ENCODE results near the gene PDILT. TPM values are rescaled to one million over a fixed set of nuclear protein-coding genes. Genes with fewer than 3 reads are reported as not detected.

The PDILT gene
- total RNA-seq, 1 experiment from 2014 or later = not detected

- WGBS (ENCODE audit: extremely low coverage, insufficient read length, low lambda C conversion rate) = no CpG with 5 or more reads among the region's 6 CpGs
- no peaks in the 10 kb centered on the region for H3K27me3 Mint-ChIP-seq (ENCODE audit: low read depth)
- H3K27ac Mint-ChIP-seq = no peak overlapping the region
- Histone ChIP-seq H3K9ac (ENCODE audit: extremely low read depth, insufficient read length, low read length) (no peak overlapping the region), H2BK5ac (ENCODE audit: insufficient read length, low read length) (no peak overlapping the region), H3K27ac (ENCODE audit: insufficient read length, low read depth, low read length) (no peak overlapping the region), H3K56ac (ENCODE audit: insufficient read length, low read depth, low read length) (no peak overlapping the region), H4K91ac (ENCODE audit: insufficient read length, low read depth, low read length) (no peak overlapping the region), H2BK15ac (ENCODE audit: low read depth, low read length) (no peak overlapping the region), H3T11ph (ENCODE audit: low read length) (no peak overlapping the region), H2AK5ac (ENCODE audit: insufficient read length, low read length) (no peak overlapping the region), H3K79me1 (ENCODE audit: insufficient read depth, low read depth, low read length, poor library complexity, severe bottlenecking) (no peaks in the 10 kb centered on the region), H3K4ac (ENCODE audit: low read depth, low read length) (no peak overlapping the region), H2BK20ac (ENCODE audit: low read depth, low read length, poor library complexity, severe bottlenecking) (no peak overlapping the region), H3K4me2 (ENCODE audit: insufficient read depth, insufficient read length, low read length) (no peak overlapping the region), H2BK12ac (ENCODE audit: insufficient read length, low read depth, low read length) (no peak overlapping the region), H4K20me1 (ENCODE audit: control insufficient read depth, insufficient read depth, insufficient read length) (no peaks in the 10 kb centered on the region), H3K23ac (ENCODE audit: insufficient read length, low read depth, low read length) (no peak overlapping the region), H4K5ac (ENCODE audit: insufficient read length, low read depth, low read length) (no peak overlapping the region), H3K27me3 (ENCODE audit: insufficient read depth, low read length) (no peaks in the 10 kb centered on the region), H3K23me2 (ENCODE audit: insufficient read length, low read depth, low read length, poor library complexity, severe bottlenecking) (no peaks in the 10 kb centered on the region), H3K4me1 (ENCODE audit: insufficient read depth, low read length) (no peaks in the 10 kb centered on the region), H3K79me2 (ENCODE audit: insufficient read depth, low read length) (no peaks in the 10 kb centered on the region), H3K18ac (ENCODE audit: insufficient read length, low read depth, low read length) (no peak overlapping the region), H3K9me3 (ENCODE audit: control insufficient read depth, low read depth, low read length) (no peaks in the 10 kb centered on the region), H4K8ac (replicated peaks; ENCODE audit: insufficient read length, low read depth, low read length) (no peak overlapping the region), H2BK120ac (ENCODE audit: low read depth, low read length, poor library complexity, severe bottlenecking) (no peak overlapping the region), H3K14ac (ENCODE audit: insufficient read depth, low read length) (no peak overlapping the region), H2AFZ (ENCODE audit: low read length) (no peak overlapping the region)
- DNase-seq = no peak
- H3K4me3 Mint-ChIP-seq = no peak overlapping the region
- no peaks in the 10 kb centered on the region; a peak in 1 of 7 replicates for H3K36me3 Mint-ChIP-seq (ENCODE audit: insufficient read depth in 1 of 3, low read depth in 3 of 3)
- peaks cover 2 to 6% of the 10 kb centered on the region in 2 experiments; a peak in 3 of 4 replicates for H3K4me1 Mint-ChIP-seq
- peaks cover 0 to 9% of the 10 kb centered on the region in 2 experiments; a peak in 2 of 5 replicates for H3K9me3 Mint-ChIP-seq
- no peak for TF ChIP-seq CTCF (conservative IDR thresholded peaks at IDR 0.05)
Measured at GRCh38 chr16:20410121-20410723, 5.7 kb upstream of the PDILT start.

Data from H9 (cell line).